ENCODE results near the gene KCNIP4.

GRCh38 chr4:21083413-21083812 is 865.2 kb downstream of the KCNIP4 start:
- no peak for TF ChIP-seq CTCF (conservative IDR thresholded peaks at IDR 0.05)
- no peak for TF ChIP-seq EZH2 (IDR thresholded peaks at IDR 0.05; ENCODE audit: low read depth)
